ENCODE measurements around the gene SORL1.

DNA sequence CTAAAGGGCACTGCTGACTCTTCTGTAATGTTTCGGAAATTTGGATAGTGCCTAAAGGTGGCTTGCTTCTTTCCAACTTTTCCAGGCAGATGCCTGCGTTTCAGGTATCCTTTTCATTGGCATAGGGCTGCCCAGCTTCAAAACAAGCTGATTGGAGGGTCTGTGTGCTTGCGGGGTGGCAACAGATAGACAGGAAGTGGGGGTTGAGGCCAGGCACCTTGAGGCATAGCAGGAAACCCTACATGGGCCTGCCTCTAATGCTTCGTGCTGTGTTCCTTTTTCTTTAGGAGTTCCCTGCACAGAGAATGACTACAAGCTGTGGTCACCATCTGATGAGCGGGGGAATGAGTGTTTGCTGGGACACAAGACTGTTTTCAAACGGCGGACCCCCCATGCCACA is 92.8 kb downstream of the SORL1 start:
- TF ChIP-seq, protein P1, sequence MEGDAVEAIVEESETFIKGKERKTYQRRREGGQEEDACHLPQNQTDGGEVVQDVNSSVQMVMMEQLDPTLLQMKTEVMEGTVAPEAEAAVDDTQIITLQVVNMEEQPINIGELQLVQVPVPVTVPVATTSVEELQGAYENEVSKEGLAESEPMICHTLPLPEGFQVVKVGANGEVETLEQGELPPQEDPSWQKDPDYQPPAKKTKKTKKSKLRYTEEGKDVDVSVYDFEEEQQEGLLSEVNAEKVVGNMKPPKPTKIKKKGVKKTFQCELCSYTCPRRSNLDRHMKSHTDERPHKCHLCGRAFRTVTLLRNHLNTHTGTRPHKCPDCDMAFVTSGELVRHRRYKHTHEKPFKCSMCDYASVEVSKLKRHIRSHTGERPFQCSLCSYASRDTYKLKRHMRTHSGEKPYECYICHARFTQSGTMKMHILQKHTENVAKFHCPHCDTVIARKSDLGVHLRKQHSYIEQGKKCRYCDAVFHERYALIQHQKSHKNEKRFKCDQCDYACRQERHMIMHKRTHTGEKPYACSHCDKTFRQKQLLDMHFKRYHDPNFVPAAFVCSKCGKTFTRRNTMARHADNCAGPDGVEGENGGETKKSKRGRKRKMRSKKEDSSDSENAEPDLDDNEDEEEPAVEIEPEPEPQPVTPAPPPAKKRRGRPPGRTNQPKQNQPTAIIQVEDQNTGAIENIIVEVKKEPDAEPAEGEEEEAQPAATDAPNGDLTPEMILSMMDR (IDR thresholded peaks at IDR 0.05; ENCODE audit: poor library complexity, severe bottlenecking) = no peak
- TF ChIP-seq, protein P2, sequence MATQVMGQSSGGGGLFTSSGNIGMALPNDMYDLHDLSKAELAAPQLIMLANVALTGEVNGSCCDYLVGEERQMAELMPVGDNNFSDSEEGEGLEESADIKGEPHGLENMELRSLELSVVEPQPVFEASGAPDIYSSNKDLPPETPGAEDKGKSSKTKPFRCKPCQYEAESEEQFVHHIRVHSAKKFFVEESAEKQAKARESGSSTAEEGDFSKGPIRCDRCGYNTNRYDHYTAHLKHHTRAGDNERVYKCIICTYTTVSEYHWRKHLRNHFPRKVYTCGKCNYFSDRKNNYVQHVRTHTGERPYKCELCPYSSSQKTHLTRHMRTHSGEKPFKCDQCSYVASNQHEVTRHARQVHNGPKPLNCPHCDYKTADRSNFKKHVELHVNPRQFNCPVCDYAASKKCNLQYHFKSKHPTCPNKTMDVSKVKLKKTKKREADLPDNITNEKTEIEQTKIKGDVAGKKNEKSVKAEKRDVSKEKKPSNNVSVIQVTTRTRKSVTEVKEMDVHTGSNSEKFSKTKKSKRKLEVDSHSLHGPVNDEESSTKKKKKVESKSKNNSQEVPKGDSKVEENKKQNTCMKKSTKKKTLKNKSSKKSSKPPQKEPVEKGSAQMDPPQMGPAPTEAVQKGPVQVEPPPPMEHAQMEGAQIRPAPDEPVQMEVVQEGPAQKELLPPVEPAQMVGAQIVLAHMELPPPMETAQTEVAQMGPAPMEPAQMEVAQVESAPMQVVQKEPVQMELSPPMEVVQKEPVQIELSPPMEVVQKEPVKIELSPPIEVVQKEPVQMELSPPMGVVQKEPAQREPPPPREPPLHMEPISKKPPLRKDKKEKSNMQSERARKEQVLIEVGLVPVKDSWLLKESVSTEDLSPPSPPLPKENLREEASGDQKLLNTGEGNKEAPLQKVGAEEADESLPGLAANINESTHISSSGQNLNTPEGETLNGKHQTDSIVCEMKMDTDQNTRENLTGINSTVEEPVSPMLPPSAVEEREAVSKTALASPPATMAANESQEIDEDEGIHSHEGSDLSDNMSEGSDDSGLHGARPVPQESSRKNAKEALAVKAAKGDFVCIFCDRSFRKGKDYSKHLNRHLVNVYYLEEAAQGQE (IDR thresholded peaks at IDR 0.05; ENCODE audit: borderline replicate concordance) = no peak
- TF ChIP-seq TAF1 (IDR thresholded peaks at IDR 0.05; ENCODE audit: low read depth) (no peak), EP300 (conservative IDR thresholded peaks at IDR 0.05; ENCODE audit: poor library complexity, severe bottlenecking) (no peak), MXI1 (conservative IDR thresholded peaks at IDR 0.05; ENCODE audit: poor library complexity, severe bottlenecking) (no peak)

Data from neural cell (in vitro differentiated cells).